GM19023 (cell line): Measurements from ENCODE around the gene TMEM94.
"Not testable (repeated sequence)": the region's sequence is repeated elsewhere in the genome, so short reads cannot be mapped to it uniquely, and the experiment has no call there.

Experiments used
- ATAC-seq: cut with Tn5 transposase; IDR thresholded peaks from one replicate; pipeline ENCODE4 v1.9.1; 2021; ENCODE audit warnings: mild to moderate bottlenecking, moderate library complexity; ENCODE audit not compliant: unreplicated experiment

TMEM94 gene

DNA sequence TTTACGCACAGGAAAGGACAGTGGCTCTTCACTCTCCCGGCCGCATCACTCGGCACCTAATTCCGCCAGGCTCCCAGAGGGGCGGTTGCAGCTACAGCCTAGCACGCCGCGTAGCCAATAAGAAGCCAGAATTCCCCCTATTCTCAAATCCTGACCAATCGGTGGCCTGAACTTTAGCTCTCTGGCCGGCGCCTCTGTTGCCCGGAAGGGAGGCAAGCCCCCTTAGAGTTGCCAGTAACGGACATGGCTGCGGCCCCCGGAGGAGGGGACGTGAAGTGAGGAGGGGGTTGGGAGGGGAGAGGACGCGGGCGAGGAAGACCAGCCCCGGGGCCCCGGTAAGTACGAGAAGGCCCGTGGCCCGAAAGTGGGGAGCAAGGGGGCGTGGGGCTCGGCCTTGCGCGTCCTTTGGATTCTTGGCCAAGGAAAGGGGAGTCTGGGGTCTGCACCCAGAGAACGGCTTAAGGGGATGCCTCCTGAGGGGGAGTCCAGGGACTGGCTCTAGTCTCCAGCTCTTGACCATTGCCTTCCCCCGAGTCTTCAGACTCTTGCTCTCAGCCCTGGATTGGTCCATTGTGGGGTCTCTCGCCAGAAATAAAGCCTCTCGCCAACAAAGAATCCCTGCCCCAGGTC, at the start of gene TMEM94:
TSS of gene TMEM94 (plus strand) at position 219 of the 630 bp plus-strand sequence. CDS start 15,271 bp downstream, outside the sequence.
- ATAC-seq: peak; percentile 96

DNA sequence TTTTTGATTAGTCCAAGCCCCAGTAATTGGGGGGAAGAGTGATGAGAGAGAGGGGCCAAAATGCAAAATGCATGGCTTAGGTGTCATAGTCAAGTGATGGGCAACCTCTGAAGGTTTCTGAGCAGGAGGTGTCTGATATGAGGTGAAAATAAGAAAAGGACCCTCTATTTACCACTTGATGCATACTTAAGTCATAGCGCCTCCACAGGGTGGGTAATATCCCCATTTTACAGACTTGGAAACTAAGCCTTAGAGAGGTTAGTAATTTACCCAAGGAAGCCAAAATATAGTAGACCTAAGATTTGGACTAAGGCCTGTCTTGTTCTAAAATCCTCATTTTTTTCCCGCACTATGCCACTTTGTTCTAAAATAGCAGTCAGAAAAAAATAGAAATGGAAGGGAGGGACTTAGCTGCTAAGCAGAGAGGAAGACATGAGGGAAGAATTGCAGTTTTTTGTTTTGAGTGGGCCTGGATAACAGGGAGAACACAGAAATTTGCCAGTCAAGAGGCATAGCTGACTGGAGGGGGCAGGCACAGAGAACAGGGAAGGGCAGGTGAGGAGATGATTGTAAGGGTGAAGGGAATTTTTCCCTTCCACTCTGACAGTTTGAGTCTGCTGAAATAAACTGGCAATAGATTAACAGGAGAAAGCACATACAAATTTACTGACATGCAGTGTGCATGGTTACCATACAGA, 48.6 kb upstream of the TMEM94 start:
- no peak for ATAC-seq

DNA sequence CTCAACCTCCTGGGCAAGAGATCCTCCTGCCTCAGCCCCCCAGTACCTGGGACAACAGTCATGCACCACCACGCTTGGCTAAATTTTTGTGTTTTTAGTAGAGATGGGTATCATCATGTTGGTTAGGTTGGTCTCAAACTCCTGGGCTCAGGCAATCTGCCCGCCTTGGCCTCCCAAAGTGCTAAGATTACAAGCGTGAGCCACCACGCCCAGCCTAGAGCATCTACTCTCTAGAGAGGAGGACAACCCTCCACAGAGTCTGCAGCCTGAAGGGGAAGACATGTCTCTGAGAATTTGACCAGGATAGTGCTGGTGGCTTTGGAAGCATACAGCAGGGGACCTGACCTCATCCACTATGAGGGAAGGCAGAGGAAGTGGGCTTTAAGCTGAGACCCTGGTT, 46.3 kb upstream of the TMEM94 start:
- no peak for ATAC-seq

DNA sequence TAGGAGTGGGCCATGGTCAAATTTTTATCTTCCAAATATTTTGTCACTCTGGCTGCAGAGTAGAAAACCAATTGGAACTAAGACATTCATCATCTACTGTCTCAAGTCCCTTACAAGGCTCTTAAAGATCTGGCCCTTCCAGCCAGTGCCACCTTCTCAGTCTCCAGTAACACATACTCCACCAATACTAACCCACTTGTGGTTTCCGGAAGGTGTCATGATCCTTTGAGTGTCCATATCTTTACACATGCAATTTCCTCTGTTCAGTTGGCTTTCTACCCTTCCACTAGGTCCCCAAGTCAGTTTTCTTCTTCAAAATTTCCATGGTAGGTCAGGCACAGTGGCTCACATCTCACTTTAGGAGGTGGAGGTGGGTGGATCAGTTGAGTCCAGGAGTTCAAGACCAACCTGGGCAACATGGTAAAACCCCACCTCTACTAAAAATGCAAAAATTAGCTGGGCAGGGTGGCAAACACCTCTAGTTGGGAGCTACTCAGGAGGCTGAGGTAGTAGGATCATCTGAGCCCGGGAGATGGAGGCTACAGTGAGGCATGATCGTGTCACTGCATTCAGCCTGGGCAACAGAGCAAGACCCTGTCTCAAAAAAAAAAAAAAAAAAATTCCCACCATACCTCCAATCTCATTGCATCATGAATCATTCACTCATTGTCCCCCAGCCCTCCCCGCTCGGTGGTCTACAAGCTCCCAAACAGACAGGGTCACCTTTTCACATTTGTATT, 44.9 kb upstream of the TMEM94 start:
- no peak for ATAC-seq

DNA sequence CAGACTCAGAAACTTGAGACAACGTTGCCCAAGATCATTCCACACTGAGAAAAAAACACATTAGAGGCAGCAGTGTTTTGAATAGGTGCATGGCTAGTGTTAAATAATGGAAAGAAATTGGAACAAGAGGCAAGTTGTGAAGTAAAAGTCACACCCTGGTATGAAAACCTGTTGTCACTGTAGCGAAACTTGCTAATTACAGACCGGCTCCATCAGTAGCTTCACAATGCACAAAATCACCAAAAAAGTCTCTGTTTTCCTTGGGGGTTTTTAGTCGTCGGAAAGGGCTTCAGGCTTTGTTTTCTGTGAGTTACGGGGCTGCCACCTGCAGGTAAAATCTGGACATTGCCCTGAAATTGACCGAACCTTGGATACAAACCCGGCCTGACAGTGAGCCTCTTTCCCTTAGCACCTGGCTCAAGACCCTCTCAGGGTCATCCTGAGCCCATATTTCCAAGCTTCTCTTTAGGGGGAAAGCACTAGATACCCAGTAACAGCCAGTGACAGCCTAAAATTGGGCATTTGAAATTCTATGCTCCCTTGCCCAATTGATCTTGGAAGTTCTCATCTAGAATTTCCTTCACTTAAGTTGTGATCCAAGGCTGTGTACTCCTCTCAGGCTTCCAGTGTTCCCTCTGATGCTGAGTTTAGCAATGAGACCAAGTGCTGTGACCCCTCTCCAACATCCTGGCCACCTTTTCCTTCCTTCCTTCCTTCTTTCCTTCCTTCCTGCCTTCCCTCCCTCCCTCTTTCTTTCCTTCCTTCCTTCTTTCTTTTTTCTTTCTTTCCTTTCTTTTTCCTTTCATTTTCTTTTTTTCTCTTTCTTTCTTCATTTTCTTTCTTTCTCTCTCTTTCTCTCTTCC, 43.7 kb upstream of the TMEM94 start:
- ATAC-seq: no peak

DNA sequence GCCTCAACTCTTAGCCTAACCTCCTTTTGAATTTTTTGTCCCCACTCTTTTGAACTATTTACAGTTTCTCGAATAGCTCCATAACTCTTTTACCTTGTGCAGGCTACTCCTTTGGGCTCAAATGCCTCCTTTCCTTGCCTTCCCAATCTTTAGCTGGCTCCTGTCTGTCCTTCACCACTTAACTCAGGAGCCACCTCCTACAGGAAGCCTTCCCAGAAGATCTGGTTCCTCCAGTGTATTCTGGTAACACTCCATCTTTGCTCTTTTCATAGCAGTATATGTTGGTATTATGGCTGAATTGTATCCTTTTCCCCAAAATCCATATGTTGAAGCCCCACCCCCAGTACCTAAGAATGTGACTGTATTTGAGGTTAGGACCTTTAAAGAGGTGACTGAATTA, 41.9 kb upstream of the TMEM94 start:
- ATAC-seq: no peak

DNA sequence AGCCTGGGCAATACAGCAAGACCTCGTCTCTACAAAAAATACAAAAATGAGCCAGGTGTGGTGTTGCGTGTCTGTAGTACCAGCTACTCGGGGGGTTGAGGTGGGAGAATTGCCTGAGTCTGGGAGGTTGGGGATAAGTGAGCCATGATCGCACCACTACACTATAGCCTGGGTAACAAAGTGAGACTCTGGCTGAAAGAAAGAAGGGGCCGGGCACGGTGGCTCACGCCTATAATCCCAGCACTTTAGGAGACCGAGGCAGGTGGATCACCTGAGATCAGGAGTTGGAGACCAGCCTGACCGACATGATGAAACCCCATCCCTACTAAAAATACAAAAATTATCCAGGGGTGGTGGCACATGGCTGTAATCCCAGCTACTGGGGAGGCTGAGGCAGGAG, 40.4 kb upstream of the TMEM94 start:
- no peak for ATAC-seq

DNA sequence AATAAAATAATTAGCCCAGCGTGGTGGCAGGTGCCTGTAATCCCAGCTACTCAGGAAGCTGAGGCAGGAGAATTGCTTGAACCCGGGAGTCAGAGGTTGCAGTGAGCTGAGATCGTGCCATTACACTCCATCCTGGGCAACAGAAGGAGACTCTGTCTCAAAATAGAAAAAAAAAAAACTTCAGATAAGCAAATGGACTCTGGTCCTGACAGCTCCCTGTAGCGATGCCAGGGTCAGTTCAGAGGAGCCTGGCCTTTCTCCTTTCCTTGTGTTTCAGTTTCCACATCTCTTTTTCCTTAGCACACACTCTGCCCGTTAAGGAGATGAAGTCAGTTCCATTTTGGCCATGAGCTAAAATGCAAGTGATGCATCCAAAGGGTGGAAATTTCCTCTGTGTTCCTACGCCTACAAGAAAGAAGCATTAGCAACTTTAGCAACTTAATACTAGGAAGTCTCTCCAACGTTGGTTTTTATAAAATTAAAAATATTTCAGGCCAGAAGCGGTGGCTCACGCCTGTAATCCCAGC, 39.3 kb upstream of the TMEM94 start:
- ATAC-seq: no peak

DNA sequence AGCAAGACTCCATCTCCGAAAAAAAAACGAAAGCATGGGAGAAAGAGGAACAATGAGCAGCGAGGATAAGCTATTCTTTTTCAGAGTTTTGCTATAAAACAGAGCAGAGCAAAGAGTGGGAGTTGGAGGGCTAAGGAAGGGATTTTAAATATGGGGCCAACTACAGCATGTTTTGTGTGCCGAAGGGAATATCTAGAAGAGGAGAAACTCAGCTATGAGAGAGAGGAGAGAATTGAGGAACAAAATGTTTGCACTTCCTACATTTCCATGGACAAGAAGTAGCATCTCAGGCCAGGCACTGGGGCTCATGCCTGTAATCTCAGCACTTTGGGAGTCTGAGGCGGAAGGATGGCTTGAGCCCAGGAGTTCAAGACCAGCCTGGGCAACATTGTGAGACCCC, 37.9 kb upstream of the TMEM94 start:
- no peak for ATAC-seq

DNA sequence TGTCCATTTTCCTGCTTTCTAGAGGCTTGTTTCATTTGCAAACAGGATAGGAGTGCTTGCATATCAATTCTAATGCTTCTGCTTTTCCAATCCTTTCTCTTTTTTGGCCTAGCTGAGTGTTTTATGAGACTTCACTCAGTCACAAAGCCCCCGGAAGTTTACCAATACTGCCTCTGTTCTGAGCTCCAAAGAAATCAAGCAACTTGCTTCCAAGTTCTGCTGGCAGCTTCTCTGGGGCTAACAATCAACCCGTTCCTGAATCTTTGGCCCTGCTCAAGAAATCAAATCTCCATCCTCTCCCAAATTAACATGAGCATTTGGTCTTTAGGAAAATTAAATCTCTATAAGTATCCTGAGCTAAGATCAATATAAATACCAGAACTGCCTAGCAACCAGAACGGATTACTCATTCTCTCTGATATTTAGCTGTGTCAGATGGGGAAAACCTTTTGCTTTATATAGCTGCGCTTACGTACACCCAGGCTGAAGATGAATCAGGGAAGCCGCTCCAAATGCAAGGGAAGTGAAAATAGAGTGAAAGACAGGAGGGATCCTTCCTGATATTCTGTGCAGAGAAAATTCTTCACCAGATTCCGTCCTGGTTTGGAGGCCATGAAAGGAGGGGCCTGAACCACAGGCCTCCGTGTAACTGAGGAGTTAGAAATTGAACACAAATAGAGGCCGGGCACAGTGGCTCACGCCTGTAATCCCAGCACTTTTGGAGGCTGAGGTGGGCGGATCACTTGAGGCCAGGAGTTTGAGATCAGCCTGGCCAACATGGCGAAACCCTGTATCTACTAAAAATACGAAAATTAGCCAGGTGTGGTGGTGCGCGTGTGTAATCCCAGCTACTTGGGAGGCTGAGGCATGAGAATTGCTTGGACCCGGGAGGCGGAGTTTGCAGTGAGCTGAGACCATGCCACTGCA, 27.6 kb upstream of the TMEM94 start:
- no peak for ATAC-seq

DNA sequence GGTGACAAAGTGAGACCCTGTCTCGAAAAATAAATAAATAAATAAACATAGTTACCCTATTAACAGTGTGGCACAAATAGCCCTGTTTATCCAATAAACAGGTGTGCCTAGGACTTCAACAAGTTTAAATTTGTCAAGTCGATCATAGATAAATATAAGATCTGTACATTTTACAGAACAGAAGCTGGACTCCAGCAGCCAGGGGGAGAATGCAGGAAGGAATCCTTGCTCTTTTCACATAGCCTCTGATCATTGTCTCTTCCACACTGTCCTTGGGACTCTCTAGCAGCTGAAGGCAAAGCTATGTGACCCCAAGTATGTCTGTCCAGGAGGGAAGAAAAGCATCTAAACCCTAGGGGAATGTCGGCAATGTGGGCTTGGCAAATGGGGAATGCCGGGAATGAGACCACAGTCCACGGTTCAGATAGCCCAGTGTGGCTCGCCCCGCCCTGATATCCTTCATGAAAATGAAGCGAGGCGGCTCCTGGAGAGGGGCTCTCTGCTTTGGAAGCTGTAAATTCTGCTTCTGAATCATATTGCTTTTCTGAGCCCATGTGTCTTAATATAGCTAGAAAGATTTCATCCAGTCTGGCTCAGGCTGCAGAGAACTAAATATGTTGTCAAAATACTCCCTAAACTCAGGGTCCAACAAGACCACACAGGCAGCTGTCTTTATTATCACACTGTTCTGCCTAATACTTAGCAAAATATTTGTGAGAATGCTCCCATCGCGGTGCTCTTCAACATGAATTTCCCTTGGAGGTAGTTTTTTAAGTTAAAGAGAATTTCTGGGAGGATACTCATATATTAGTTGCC, 26.1 kb upstream of the TMEM94 start:
- ATAC-seq: no peak

DNA sequence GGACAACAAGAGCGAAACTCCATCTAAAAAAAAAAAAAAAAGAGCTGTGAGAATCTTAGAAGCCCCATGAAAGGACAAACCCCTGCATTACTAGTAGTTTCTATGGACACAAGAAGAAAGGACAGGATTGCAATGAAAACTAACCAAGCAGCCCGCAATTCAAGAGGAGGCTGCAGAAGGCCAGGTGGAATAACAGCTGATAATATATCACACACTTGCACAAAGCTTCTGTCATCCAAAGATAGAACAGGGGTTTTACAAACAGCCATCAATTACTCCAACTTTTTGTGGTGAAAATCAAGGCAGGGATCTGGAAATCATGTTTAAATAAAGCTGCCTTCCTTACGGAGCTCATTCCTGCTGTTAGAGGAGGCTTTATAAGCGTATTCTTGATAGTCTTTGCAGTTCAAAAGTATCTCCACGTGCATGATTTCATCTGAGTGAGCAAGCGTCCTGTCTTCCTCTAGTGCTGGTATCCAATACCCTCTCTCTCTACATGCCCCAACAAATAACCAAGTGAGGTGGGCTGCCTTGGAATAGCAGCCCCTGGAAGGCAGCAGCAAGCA, 23.1 kb upstream of the TMEM94 start:
- no peak for ATAC-seq

DNA sequence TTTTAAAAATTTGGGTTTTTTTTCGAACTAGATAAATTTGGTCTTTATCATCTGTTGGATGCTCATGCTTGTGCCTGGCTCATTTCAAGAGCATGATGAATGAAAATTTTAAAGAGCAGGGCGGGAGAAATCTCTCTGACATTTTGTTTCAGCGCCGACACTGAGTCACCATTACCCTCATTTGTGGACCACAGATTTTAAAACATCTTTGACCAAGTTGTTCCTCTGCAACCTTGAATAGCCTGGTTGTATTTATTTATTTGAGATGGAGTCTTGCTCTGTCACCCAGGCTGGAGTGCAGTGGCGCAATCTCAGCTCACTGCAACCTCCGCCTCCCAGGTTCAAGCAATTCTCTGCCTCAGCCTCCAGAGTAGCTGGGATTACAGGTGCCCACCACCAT, 22.0 kb upstream of the TMEM94 start:
- ATAC-seq: not testable (repeated sequence)

DNA sequence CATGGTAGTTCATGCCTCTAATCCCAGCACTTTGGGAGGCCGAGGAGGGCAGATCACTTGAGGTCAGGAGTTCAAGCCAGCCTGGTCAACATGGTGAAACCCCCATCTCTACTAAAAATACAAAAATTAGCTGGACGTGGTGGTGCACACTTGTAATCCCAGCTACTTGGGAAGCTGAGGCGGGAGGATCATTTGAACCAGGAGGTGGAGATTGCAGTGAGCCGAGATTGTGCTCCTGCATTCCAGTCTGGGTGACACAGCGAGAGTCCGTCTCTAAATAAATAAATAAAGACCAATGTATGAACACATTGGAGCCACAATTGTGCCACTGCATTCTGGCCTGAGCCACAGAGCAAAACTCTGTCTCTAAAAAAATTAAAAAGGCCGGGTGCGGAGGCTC, 19.0 kb upstream of the TMEM94 start:
- ATAC-seq: not testable (repeated sequence)

DNA sequence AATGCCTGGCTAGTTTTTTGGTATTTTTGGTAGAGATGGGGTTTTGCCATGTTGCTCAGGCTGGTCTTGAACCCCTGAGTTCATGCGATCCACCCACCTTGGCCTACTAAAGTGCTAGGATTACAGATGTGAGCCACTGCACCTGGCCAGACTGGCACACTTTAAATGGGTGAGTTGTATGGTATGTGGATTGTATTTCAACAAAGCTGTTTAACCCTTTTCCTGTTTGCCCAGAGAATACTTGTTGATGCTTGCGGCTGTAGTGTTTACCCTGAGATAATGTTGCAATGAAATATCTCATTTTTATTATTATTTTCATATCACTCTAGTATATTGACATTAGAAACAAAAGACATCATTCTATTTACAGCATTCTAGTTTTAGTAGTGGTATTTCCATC, 17.1 kb upstream of the TMEM94 start:
- no peak for ATAC-seq

DNA sequence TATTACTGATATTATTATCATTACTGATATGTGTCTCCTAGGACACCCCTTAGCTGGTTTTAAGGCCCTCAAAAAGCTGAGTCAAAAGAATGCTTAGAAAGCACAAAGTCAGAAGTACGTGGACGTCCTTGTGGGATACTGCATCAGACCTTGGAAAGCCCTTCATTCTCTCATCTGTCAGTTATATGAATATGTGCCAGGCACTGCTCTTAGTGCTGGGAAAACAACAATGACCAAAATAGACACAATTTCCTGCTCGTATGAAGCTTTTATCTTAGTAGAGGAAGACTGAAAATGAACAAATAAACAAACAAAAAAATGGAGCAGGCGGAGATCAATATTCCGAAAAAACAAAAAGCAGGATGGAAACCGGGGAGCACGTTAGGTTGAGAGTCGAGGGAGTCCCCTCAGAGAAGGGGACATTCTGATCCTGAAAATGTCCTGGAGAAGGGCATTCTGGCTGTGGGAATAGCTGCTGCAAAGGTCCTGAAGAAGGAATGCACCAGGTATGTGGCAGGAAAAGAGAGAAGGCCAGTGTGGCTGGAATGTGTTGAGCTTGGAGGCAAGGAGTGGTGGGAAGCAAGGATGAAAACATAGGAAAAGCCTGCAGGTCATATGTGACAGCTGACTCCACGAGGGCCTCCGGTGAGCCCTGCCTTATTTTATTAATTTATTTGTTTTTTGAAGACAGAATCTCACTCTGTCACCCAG, 15.5 kb upstream of the TMEM94 start:
- no peak for ATAC-seq

DNA sequence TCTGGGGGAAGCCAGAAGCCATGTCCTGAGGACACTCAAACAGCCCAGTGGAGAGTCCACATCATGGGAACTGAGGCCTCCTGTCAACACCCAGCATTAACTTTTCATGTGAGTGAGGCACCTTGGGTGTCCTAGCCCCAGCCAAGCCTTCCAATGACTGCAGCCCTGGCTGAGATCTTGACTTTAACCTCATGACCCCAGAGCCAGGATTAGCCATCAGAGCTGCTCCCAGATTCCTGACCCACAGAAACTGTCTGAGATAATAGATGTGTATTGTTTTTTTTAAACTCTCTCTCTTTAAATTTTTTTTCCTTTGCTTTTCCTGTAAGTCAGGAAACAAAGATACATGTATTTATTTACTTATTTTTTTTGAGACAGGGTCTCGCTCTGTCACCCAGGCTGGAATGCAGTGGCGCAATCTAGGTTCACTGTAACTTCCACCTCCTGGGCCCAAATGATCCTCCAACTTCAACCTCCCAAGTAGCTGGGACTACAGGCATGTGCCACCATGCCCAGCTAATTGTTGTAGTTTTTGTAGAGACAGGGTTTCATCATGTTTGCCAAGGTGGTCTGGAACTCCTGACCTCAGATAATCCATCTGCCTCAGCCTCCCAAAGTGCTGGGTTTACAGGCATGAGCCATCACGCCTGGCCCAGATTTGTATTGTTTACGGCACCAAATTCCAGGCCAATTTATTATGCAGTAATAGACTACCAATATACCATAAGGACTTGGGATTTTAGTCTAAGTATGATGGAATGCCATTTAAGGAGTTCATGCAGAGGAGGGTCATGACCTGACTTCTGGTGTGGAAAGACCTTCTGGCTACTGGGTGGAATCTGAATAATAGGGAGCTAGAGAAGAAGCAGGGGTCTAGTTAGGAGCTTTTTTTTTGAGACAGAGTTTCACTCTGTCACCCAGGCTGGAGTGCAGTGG, 14.0 kb upstream of the TMEM94 start:
- ATAC-seq: no peak
